Erythroblast (primary cell): ENCODE measurements around the gene BSPRY.

Experiments
- GATA1 ChIP-seq: IDR thresholded peaks from 2 replicates; pipeline ENCODE4 v1.6.1; 2011; ENCODE audit warnings: low read depth, mild to moderate bottlenecking, control low read depth, low read length, moderate library complexity
- POLR2A ChIP-seq: IDR thresholded peaks from 2 replicates; pipeline ENCODE4 v1.6.1; 2011; ENCODE audit warnings: mild to moderate bottlenecking, low read length

GRCh38 chr9:113376634-113377567 is 27.6 kb downstream of the BSPRY start, which contains the start of gene HDHD3:
- TF ChIP-seq POLR2A (peak; percentile 64), GATA1 (no peak)
